Lower leg skin (tissue), 4 donors: ENCODE measurements around the gene WFDC1. TPM values are rescaled to one million over a fixed set of nuclear protein-coding genes. Genes with fewer than 3 reads are reported as not detected.

Source experiments
- DNase-seq, 2 donors: peaks; one replicate each; pipeline ENCODE4 v3.0.0-alpha.2; 2019; ENCODE audit warnings: low spot score in 2 of 2
- H3K4me3 ChIP-seq: fragments of 200-600 bp; sonication (generic); 2 replicates; pipeline ENCODE4 v1.5.1; 2017; ENCODE audit warnings: mild to moderate bottlenecking, low read depth; ENCODE audit not compliant: poor library complexity, severe bottlenecking
- CTCF ChIP-seq, 3 donors: fragments of 450-650 bp; IDR thresholded peaks; one replicate each; pipeline ENCODE4 v1.5.1; 2016; ENCODE audit warnings: antibody characterized with exemption in 3 of 3, mild to moderate bottlenecking in 3 of 3, moderate library complexity in 2 of 3
- POLR2A ChIP-seq, 2 donors: fragments of 450-650 bp; IDR thresholded peaks; one replicate each; pipeline ENCODE4 v1.6.1; 2016 to 2017; ENCODE audit warnings: antibody characterized with exemption in 2 of 2, mild to moderate bottlenecking in 1 of 2, moderate library complexity in 1 of 2
- WGBS, 2 donors: methylation state at CpG; one replicate each; pipeline ENCODE4 v1.1.5; 2018; 5-methylcytosine and 5-hydroxymethylcytosine counted together
- intact Hi-C: fragments of 100-400 bp; cut with DNase I; formaldehyde crosslinking; loops from one replicate; pipeline ENCODE4 v1.15.0; 2023; ENCODE audit warnings: low total_unique reads
- total RNA-seq, 4 donors: library from RNA; depleted of rRNA; stranded (reverse); fragments of >200 nt; gene quantifications; one replicate each; pipeline ENCODE4 v1.1.0, GENCODE V29; 2016

WFDC1 gene
- total RNA-seq, 4 donors from 2014 or later = 0.91 to 2.2 (median 1.3) TPM; not detected in 1

- intact Hi-C loops = no loop called here
- TF ChIP-seq POLR2A (IDR thresholded peaks at IDR 0.05) (no peak), CTCF (IDR thresholded peaks at IDR 0.05) (no peak)
- 58 to 61% methylated on average over 18 of the region's 18 CpGs for WGBS, 2 donors
- no peak for DNase-seq
- H3K4me3 ChIP-seq = no peak overlapping the region
Observed at GRCh38 chr16:84268291-84269040, 26.2 kb upstream of the WFDC1 start.

- TF ChIP-seq CTCF (IDR thresholded peaks at IDR 0.05) (no peak), POLR2A (IDR thresholded peaks at IDR 0.05) (no peak)
- intact Hi-C loops = loop anchor here (10.0 kb wide), 1 partner anchor 215 kb away; no protein-coding TSS in a partner anchor
- WGBS, 2 donors = 71 to 80% methylated on average over 9 of the region's 9 CpGs
- H3K4me3 ChIP-seq = no peak overlapping the region
- no peak for DNase-seq
Observed at GRCh38 chr16:84270071-84270470, 24.6 kb upstream of the WFDC1 start.

GRCh38 chr16:84270531-84270930, 24.1 kb upstream of the WFDC1 start:
- no peak for DNase-seq
- WGBS, 2 donors = 77 to 79% methylated on average over 10 of the region's 10 CpGs
- no peak overlapping the region for H3K4me3 ChIP-seq
- intact Hi-C loops = loop anchor here (10.0 kb wide), 1 partner anchor 214 kb away; no protein-coding TSS in a partner anchor
- TF ChIP-seq POLR2A (IDR thresholded peaks at IDR 0.05) = no peak
- TF ChIP-seq CTCF (IDR thresholded peaks at IDR 0.05) = no peak

GRCh38 chr16:84271037-84271436, 23.6 kb upstream of the WFDC1 start:
- no peak overlapping the region for H3K4me3 ChIP-seq
- intact Hi-C loops = loop anchor here (10.0 kb wide), 1 partner anchor 214 kb away; no protein-coding TSS in a partner anchor
- TF ChIP-seq CTCF (IDR thresholded peaks at IDR 0.05) (no peak), POLR2A (IDR thresholded peaks at IDR 0.05) (no peak)
- no peak for DNase-seq
- WGBS, 2 donors = 73 to 80% methylated on average over 1 of the region's 1 CpG

GRCh38 chr16:84271866-84272265, 22.8 kb upstream of the WFDC1 start:
- no peak overlapping the region for H3K4me3 ChIP-seq
- DNase-seq = no peak
- intact Hi-C loops = loop anchor here (10.0 kb wide), 1 partner anchor 213 kb away; no protein-coding TSS in a partner anchor
- WGBS, 2 donors = 62 to 67% methylated on average over 4 of the region's 4 CpGs
- TF ChIP-seq POLR2A (IDR thresholded peaks at IDR 0.05) (no peak), CTCF (IDR thresholded peaks at IDR 0.05) (no peak)
